ENCODE measurements around the gene HBA1.
"Not testable (repeated sequence)": the region's sequence is repeated elsewhere in the genome, so short reads cannot be mapped to it uniquely, and the experiment has no call there.

Gene HBA1

DNA sequence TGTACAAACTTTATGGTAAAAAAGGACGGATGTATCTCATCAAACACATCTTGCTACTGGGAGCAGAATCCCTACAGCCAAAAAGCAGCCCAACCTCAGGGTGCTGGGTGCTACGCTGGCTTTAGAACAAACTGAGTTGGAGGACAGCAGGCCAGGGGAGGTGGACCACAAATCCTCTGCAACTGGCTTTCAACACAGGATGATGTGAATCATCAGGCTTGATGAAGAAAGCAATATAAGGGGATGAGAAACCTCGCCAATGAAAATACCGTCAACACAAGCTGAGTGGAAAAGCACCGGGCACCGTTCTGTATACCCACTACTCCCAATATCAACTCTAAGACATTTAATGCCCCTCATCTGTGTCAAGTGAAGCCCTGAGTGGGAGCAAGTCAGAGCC lies 18.0 kb downstream of the HBA1 start:
- FAIRE-seq (peak; percentile 48), DNase-seq (ENCODE audit: insufficient read length, low spot score) (no peak)
- TF ChIP-seq PAX5 (IDR thresholded peaks at IDR 0.05; ENCODE audit: insufficient read depth, low read length, severe bottlenecking): no peak
- TF ChIP-seq POU2F2 (IDR thresholded peaks at IDR 0.05; ENCODE audit: low read depth, low read length): no peak
- no peak for TF ChIP-seq POLR2AphosphoS5 (IDR thresholded peaks at IDR 0.05; ENCODE audit: low read depth, low read length)
- no peak for TF ChIP-seq TAF1 (IDR thresholded peaks at IDR 0.05; ENCODE audit: low read depth, low read length)
- no peak for TF ChIP-seq POLR2A (IDR thresholded peaks at IDR 0.05; ENCODE audit: low read depth, low read length)
- TF ChIP-seq SPI1 (IDR thresholded peaks at IDR 0.05; ENCODE audit: low read depth, low read length): no peak

DNA sequence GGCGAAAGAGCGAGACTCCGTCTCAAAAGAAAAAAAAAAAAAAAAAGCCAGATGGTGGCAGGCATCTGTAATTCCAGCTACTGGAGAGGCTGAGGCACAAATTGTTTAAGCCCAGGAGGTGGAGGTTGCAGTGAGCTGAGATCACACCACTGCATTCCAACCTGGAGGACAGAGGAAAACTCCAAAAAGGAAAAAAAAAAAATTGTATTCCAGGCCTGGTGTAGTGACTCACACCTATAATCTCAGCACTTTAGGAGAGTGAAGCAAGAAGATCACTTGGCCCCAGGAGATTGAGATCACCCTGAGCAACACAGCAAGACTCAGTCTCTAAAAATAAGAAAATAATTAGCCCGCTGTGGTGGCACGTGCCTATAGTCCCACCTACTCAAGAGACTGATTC lies 23.9 kb downstream of the HBA1 start:
- no peak for DNase-seq (ENCODE audit: insufficient read length, low spot score)
- TF ChIP-seq POLR2A (IDR thresholded peaks at IDR 0.05; ENCODE audit: low read depth, low read length): no peak
- TF ChIP-seq SPI1 (IDR thresholded peaks at IDR 0.05; ENCODE audit: low read depth, low read length): no peak
- no peak for TF ChIP-seq PAX5 (IDR thresholded peaks at IDR 0.05; ENCODE audit: insufficient read depth, low read length, severe bottlenecking)
- no peak for TF ChIP-seq POLR2AphosphoS5 (IDR thresholded peaks at IDR 0.05; ENCODE audit: low read depth, low read length)
- no peak for TF ChIP-seq POU2F2 (IDR thresholded peaks at IDR 0.05; ENCODE audit: low read depth, low read length)
- no peak for TF ChIP-seq TAF1 (IDR thresholded peaks at IDR 0.05; ENCODE audit: low read depth, low read length)
- FAIRE-seq: no peak

DNA sequence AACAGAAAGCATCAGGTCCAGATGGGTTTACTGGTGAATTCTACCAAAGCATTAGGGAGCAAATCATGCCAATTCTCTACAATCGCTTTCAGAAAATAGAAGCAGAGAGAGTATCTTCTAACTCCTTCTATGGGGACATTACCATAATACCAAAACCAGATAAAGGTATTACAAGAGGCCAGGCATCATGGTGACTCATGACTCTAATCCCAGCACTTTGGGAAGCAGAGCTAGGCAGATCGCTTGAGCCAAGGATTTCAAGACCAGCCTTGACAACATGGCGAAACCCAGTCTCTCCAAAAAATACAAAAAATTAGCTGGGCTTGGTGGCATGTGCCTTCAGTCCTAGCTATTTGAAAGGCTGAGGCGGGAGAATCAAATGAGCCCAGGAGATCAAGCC lies 26.8 kb downstream of the HBA1 start:
- no peak for TF ChIP-seq POU2F2 (IDR thresholded peaks at IDR 0.05; ENCODE audit: low read depth, low read length)
- no peak for TF ChIP-seq PAX5 (IDR thresholded peaks at IDR 0.05; ENCODE audit: insufficient read depth, low read length, severe bottlenecking)
- no peak for TF ChIP-seq SPI1 (IDR thresholded peaks at IDR 0.05; ENCODE audit: low read depth, low read length)
- TF ChIP-seq POLR2A (IDR thresholded peaks at IDR 0.05; ENCODE audit: low read depth, low read length): no peak
- TF ChIP-seq TAF1 (IDR thresholded peaks at IDR 0.05; ENCODE audit: low read depth, low read length): no peak
- no peak for TF ChIP-seq POLR2AphosphoS5 (IDR thresholded peaks at IDR 0.05; ENCODE audit: low read depth, low read length)
- FAIRE-seq (no peak), DNase-seq (ENCODE audit: insufficient read length, low spot score) (no peak)

DNA sequence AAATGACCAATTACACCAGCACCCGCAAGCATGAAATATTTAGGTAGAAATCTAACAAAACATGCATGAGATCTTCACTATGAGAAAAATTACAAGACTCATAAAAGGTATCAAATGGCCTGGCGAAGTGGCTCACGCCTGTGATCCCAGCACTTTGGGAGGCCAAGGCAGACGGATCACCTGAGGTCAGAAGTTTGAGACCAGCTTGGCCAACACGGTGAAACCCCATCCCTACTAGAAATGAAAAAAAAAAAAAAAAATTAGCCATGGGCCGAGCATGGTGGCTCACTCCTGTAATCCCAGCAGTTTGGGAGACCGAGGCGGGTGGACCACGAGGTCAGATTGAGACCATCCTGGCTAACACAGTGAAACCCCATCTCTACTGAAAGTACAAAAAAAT lies 27.6 kb downstream of the HBA1 start:
- DNase-seq (ENCODE audit: insufficient read length, low spot score); FAIRE-seq: not testable (repeated sequence)

DNA sequence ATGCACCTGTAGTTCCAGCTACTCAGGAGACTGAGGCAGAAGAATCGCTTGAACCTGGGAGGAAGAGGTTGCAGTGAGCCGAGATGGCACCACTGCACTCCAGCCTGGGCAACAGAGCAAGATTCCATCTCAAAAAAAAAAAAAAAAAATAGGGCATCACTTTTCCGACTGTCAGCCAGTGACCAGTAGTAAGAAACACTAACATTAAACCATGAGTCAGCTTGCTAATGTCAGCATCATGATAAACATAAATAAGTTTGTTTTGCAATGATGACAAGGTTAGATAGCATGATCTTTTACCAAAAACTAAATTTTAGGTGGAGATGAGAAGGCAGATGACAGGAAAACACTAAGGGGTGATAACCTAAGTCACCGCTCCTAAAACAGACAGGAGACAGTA lies 32.9 kb downstream of the HBA1 start:
- not testable (repeated sequence) for FAIRE-seq; DNase-seq (ENCODE audit: insufficient read length, low spot score)

DNA sequence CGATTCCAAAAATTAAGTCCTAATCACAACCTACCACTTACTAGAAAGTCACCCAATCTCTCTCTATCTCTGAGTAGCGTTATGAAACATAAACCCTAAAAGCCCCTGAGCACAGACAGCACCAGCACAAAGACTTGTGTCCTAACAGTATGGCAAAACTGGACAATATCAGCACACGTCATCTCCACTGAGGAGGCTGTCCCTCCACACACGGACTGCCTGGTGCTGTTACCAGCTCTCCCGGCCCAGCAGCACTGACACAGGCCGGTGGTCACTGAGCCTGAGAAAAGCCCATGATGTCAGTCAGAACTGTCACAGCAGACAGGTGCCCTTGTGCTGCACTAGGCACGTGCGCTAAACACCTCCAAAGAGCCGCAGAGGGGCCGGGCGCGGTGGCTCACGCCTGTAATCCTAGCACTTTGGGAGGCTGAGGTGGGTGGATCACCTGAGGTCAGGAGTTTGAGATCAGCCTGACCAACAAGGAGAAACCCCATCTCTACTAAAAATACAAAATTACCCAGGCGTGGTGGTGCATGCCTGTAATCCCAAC lies 35.2 kb downstream of the HBA1 start:
- DNase-seq (ENCODE audit: insufficient read length, low spot score); FAIRE-seq: not testable (repeated sequence)

DNA sequence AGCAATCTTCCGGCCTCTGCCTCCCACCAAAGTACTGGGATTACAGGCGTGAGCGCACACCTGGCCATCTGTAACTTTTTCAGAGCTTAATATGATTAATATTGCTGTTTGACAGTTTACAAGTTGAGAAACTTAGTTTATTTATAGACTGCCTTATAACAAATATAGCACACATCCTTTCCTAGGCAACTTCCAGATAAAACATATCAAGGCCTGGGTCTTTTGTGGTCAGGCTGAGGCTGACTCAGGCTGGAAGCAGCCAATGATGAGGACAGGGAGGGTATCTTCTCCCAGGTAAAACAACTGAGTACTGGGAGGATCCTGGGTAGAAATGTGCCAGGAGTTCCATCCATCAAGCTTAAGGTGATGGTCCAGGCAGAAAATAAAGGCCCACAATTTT lies 36.5 kb downstream of the HBA1 start:
- TF ChIP-seq SPI1 (IDR thresholded peaks at IDR 0.05; ENCODE audit: low read depth, low read length) (no peak), POLR2AphosphoS5 (IDR thresholded peaks at IDR 0.05; ENCODE audit: low read depth, low read length) (no peak), POLR2A (IDR thresholded peaks at IDR 0.05; ENCODE audit: low read depth, low read length) (no peak)
- FAIRE-seq (no peak), DNase-seq (ENCODE audit: insufficient read length, low spot score) (no peak)

DNA sequence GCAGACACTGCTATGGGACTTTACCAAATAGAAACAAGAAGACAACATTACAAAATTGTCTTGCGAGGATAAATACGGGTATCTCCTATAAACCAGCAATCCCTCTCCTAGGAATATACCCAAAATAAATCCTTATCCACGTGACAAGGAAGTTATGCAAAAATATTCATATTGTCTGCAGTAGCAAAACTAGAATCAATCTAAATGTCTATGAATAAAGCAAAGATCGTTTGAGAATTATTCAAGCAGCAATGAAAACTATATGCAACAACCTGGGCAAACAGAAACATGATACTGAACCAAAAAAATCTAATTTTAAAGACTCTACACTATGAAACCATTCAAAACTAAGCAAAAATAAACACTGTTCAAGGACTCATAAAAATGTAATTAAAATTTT lies 43.5 kb downstream of the HBA1 start:
- no peak for FAIRE-seq
- no peak for DNase-seq (ENCODE audit: insufficient read length, low spot score)
- TF ChIP-seq SPI1 (IDR thresholded peaks at IDR 0.05; ENCODE audit: low read depth, low read length) (no peak), POLR2A (IDR thresholded peaks at IDR 0.05; ENCODE audit: low read depth, low read length) (no peak), TAF1 (IDR thresholded peaks at IDR 0.05; ENCODE audit: low read depth, low read length) (no peak), PAX5 (IDR thresholded peaks at IDR 0.05; ENCODE audit: insufficient read depth, low read length, severe bottlenecking) (no peak), POLR2AphosphoS5 (IDR thresholded peaks at IDR 0.05; ENCODE audit: low read depth, low read length) (no peak), POU2F2 (IDR thresholded peaks at IDR 0.05; ENCODE audit: low read depth, low read length) (no peak)

Measured in GM12891 (cell line).